NB4 (cell line): ENCODE data around the gene KRTAP3-1.
"Not testable (repeated sequence)": the region's sequence is repeated elsewhere in the genome, so short reads cannot be mapped to it uniquely, and the experiment has no call there.

ENCODE experiments used
- DNase-seq: peaks from one replicate; pipeline ENCODE4 v3.0.0; 2010; ENCODE audit warnings: low read depth
- H3K4me3 ChIP-seq: one replicate; pipeline ENCODE4 v1.5.1; 2011; ENCODE audit warnings: mild to moderate bottlenecking, low read depth, low read length, moderate library complexity
- CTCF ChIP-seq: IDR thresholded peaks from one replicate; pipeline ENCODE4 v1.5.1; 2012; ENCODE audit warnings: low read depth, low read length
- MAX ChIP-seq: IDR thresholded peaks from 2 replicates; pipeline ENCODE4 v1.6.1; 2011; ENCODE audit warnings: low read depth, low read length
- MYC ChIP-seq: IDR thresholded peaks from 2 replicates; pipeline ENCODE4 v1.6.1; 2011; ENCODE audit warnings: low read depth, low read length
- POLR2A ChIP-seq: IDR thresholded peaks from 2 replicates; pipeline ENCODE4 v1.6.1; 2011; ENCODE audit warnings: mild to moderate bottlenecking; ENCODE audit not compliant: insufficient read length; ENCODE audit errors: extremely low read depth

The KRTAP3-1 gene

DNA sequence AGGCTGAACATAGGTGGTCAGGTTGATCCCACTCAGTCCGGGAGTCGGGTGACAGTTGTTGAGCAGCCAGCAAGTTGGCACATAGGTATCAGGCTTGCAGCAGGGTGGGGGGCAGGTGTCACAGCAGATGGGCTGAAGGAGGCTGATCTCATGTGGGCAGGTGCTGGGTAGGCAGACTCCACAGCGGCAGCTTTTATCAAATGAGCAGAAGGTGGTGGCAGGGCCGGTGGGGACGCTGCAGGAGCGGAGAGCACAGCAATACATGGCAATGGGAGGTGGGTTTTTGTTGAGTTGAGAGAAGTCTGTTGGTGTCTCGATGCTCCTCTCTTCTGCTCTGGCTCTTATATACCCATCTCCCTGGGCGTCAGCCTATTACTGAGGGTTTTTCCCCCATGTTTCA is at the start of gene KRTAP3-1:
Gene KRTAP3-1, minus strand, starts transcription at position 318 of the 400 bp plus-strand sequence. Its CDS starts 54 bp downstream, at position 264.
- DNase-seq: no peak
- H3K4me3 ChIP-seq: no peak within 1 kb of the TSS
- TF ChIP-seq MYC (no peak), CTCF (no peak), POLR2A (no peak), MAX (no peak)

GRCh38 chr17:41057547-41057946 is 48.6 kb upstream of the KRTAP3-1 start:
- H3K4me3 ChIP-seq: no peak overlapping the region
- DNase-seq: no peak
- TF ChIP-seq MAX (no peak), POLR2A (no peak), CTCF (no peak), MYC (no peak)

- not testable (repeated sequence) for DNase-seq, H3K4me3 ChIP-seq
These were observed 46.2 kb upstream of the KRTAP3-1 start, which contains the start of gene KRTAP2-2 for GRCh38 chr17:41055130-41055529. KRTAP2-2 (minus strand) TSS chr17:41055230; CDS start chr17:41055211, 19 bp downstream.

- not testable (repeated sequence) for DNase-seq, H3K4me3 ChIP-seq
These were observed 45.6 kb upstream of the KRTAP3-1 start for GRCh38 chr17:41054556-41054955.

DNA sequence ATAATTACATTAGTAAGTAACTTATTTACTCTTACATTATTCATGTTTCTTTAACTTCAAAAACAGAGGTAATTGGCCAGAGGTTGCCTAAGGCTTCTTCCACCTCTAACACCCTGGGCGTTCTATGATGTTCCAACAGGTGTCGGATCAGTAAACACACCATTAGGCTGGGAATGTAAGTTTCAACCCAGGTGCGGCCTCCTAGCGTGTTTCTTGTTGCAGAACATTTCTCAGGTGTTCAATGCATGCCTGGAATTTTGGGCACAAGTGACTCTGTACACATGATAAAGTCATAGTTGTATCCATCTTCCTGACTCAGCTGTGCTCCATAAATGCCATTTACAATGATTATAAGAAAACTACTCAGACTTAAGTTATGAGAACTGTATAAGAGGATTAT is 45.1 kb upstream of the KRTAP3-1 start:
- no peak for DNase-seq
- TF ChIP-seq MYC: no peak
- H3K4me3 ChIP-seq: no peak overlapping the region

- TF ChIP-seq MYC (no peak), POLR2A (no peak), MAX (no peak), CTCF (no peak)
- DNase-seq: no peak
- no peak overlapping the region for H3K4me3 ChIP-seq
These were observed 43.6 kb upstream of the KRTAP3-1 start for GRCh38 chr17:41052566-41052965.

- no peak overlapping the region for H3K4me3 ChIP-seq
- TF ChIP-seq POLR2A: no peak
- no peak for TF ChIP-seq MYC
- no peak for TF ChIP-seq MAX
- no peak for TF ChIP-seq CTCF
These were observed 40.2 kb upstream of the KRTAP3-1 start for GRCh38 chr17:41049110-41049509.

DNA sequence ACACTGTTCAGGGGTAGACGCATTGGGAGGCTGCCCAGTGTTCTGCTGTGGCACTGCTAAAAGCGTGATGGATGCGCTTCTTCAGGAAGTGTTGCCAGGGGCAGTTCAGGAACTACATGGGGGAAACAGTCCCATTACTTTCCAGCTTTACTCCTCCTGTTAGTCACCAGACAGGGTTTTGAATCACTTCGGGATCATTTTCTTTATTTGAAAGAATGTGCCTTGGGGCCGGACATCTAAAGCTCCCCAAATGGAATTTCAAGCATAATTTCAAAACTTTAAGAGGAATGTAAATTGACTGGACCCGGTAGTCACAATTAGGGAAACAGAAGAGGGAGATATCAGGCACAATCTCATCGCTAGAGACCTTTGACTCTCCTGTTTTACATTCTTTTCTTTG is 39.5 kb upstream of the KRTAP3-1 start:
- H3K4me3 ChIP-seq: no peak overlapping the region
- TF ChIP-seq MAX (no peak), MYC (no peak), POLR2A (no peak), CTCF (no peak)
- DNase-seq: no peak

More at GRCh38 chr17:41049110-41049509, 40.2 kb upstream of the KRTAP3-1 start:
- DNase-seq: no peak

DNA sequence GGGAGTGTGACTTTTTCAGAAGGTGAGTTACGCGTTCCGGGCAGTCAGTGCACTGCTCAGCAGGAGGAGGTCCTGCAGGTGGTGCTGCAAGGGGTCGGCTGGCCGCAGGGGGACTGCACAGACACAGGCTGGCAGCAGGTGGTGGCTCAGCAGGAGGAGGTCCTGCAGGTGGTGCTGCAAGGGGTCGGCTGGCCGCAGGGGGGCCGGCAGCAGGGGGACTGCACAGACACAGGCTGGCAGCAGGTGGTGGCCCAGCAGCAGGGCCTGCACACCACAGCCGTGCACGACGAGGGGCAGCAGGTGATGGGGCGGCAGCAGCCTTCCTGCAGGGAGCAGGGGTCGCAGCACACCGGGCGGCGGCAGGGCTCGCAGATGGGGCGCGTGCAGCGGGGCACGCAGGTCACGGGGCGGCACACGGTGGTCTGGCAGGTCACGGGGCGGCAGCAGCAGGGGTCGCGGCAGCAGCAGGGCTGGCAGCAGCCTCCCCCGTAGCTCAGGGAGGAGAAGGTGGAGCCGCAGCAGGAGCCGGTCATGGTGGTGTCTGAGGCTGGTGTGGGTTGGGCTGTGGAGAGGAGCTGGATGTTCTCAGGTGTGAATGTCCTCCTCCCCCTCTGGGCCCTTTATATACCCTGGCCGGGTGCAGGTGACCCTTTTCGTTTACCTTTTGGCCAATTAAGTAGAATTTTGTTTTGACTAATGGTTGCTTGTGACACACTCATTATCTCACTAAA is 38.0 kb upstream of the KRTAP3-1 start, which contains the start of gene KRTAP2-1:
Gene KRTAP2-1, minus strand, starts transcription at position 582 of the 731 bp plus-strand sequence. Its CDS starts 49 bp downstream, at position 533.
- DNase-seq, H3K4me3 ChIP-seq: not testable (repeated sequence)
